Choroid plexus epithelial cell (primary cell): ENCODE results near the gene NACA.

Experiments
- DNase-seq: peaks from one replicate; pipeline ENCODE4 v3.0.0-alpha.2; 2010; ENCODE audit warnings: low read depth
- H3K4me3 ChIP-seq: 2 replicates; pipeline ENCODE4 v1.5.1; 2011; ENCODE audit warnings: low read depth, mild to moderate bottlenecking, control low read depth, low read length, moderate library complexity
- CTCF ChIP-seq: conservative IDR thresholded peaks from 2 replicates; pipeline ENCODE4 v1.5.1; 2011; ENCODE audit warnings: low read depth, mild to moderate bottlenecking, control low read depth, inconsistent platforms, low read length, moderate library complexity

The NACA gene

DNA sequence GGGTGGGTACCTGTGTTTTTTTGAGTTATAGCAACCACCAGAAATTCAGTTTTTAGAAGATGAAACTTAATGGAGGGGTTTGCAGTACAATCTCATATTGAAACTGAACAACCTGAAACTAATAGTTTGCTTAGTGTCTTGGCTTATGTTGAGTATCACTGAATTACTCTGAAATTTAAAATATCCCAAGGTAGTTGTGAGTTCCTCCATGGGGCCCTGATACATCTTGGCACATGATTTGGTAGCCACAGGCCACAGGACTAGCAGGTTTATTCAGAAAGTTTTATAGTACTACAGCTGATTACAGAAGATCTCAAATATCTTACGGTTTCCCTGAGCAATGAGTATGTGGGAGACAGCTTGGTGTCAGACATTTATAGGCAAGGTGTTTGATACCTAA, 47.4 kb downstream of the NACA start:
- TF ChIP-seq CTCF: no peak
- DNase-seq: no peak
- H3K4me3 ChIP-seq: no peak overlapping the region

DNA sequence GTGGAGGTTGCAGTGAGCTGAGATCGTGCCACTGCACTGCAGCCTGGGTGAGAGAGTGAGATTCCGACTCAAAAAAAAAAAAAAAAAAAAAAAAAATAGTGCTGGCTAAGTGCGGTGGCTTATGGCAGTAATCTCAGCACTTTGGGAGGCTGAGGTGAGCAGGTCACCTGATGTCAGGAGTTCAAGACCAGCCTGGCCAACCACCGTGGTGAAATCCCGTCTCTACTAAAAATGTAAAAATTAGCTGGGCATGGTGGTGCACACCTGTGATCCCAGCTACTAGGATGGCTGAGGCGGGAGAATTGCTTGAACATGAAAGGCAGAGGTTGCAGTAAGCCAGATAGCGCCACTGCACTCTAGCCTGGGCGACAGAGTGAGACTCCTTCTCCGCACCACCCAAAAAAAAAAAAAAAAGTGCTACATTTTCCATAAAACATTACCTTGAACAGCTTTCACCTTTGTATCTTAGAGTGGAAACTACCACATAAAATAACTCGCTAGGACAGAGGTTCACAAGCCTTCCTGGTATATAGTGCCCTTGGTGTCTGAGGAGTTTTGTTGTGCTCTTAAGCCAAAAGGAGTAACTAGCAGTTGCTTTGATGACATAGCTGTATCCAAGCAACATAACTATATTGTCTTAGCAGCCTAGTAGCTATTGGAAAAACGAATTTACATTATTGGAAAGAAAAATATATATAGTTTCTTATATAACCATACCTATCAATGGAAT, 48.1 kb downstream of the NACA start:
- no peak for DNase-seq
- H3K4me3 ChIP-seq: no peak overlapping the region
- TF ChIP-seq CTCF: no peak

- TF ChIP-seq CTCF: no peak
- no peak overlapping the region for H3K4me3 ChIP-seq
- DNase-seq: no peak
These were observed 53.5 kb downstream of the NACA start for GRCh38 chr12:56671608-56672007.

GRCh38 chr12:56670836-56671235, 54.3 kb downstream of the NACA start:
- no peak for DNase-seq

GRCh38 chr12:56668197-56668457, 57.0 kb downstream of the NACA start:
- TF ChIP-seq CTCF: no peak
- no peak overlapping the region for H3K4me3 ChIP-seq
- no peak for DNase-seq

More at GRCh38 chr12:56670836-56671235, 54.3 kb downstream of the NACA start:
- TF ChIP-seq CTCF: no peak
- H3K4me3 ChIP-seq: no peak overlapping the region
